ENCODE measurements around the gene C1orf146.

Gene C1orf146

DNA sequence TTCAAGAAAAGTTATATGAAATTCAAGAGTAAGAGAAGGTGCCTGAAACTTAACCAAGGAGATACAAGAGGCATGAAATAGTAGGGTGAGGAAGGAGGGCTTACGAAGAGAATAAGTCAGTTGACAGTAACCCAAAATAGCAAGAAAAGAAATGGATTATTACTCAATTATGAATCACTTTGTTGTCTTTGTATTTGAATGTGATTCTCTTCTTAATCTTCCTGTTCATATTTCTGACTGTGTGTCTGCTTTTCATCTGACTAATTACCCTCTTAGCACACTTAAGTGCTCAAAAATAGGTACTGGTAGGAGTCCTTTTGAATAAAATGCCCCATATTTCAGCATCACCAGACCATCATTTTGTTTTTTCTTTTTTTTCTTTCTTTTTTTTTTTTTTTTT is 41.6 kb downstream of the C1orf146 start:
- H3K9me3 ChIP-seq (ENCODE audit: control insufficient read depth, low read length) = no peaks in the 10 kb centered on the region
- H3K9ac ChIP-seq = no peak overlapping the region
- H3K4me2 ChIP-seq (ENCODE audit: low read length) = no peak overlapping the region
- H3K36me3 ChIP-seq (ENCODE audit: control insufficient read depth, insufficient read depth, low read length) = no peaks in the 10 kb centered on the region
- no peaks in the 10 kb centered on the region for H3K4me1 ChIP-seq
- H3K79me2 ChIP-seq = no peaks in the 10 kb centered on the region
- H3K27ac ChIP-seq = no peak overlapping the region
- H2AFZ ChIP-seq = no peak overlapping the region
- no peaks in the 10 kb centered on the region for H3K27me3 ChIP-seq (ENCODE audit: control insufficient read depth, insufficient read depth, low read length)
- H3K4me3 ChIP-seq (ENCODE audit: low read depth, low read length) = no peak overlapping the region
- TF ChIP-seq CTCF (IDR thresholded peaks at IDR 0.05) = no peak

- Histone ChIP-seq H3K36me3 (ENCODE audit: control insufficient read depth, insufficient read depth, low read length) (no peaks in the 10 kb centered on the region), H2AFZ (no peak overlapping the region), H3K4me1 (no peaks in the 10 kb centered on the region), H3K79me2 (no peaks in the 10 kb centered on the region), H3K4me2 (ENCODE audit: low read length) (no peak overlapping the region), H3K27me3 (ENCODE audit: control insufficient read depth, insufficient read depth, low read length) (no peaks in the 10 kb centered on the region), H3K27ac (no peak overlapping the region), H3K4me3 (ENCODE audit: low read depth, low read length) (no peak overlapping the region), H3K9me3 (ENCODE audit: control insufficient read depth, low read length) (no peaks in the 10 kb centered on the region), H3K9ac (no peak overlapping the region)
- TF ChIP-seq CTCF (IDR thresholded peaks at IDR 0.05) = no peak
Observed at GRCh38 chr1:92262516-92262915, 44.8 kb downstream of the C1orf146 start.

DNA sequence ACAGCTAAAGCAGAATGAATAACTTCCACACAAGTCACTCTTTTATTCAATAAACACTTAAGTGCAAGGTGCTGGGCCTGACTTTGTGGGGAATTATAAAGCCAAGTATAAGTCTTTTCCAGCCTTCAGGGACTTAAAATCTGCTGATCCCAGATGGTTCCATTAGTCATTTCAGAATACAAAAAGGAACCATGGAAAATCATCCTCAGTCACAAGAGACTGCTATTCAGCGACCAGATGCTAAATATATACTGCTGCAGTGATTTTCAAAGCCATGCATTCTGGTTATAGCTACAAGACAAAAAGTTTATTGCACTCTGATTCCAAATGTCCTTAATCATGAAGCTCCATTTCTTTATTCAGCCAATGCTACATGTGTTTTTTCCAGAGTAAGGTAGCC is 55.3 kb downstream of the C1orf146 start:
- no peaks in the 10 kb centered on the region for H3K9me3 ChIP-seq (ENCODE audit: control insufficient read depth, low read length)
- no peak for TF ChIP-seq CTCF (IDR thresholded peaks at IDR 0.05)
- H2AFZ ChIP-seq = no peak overlapping the region
- no peaks in the 10 kb centered on the region for H3K36me3 ChIP-seq (ENCODE audit: control insufficient read depth, insufficient read depth, low read length)
- no peak overlapping the region for H3K27ac ChIP-seq
- no peak overlapping the region for H3K9ac ChIP-seq
- H3K4me1 ChIP-seq = no peaks in the 10 kb centered on the region
- H3K4me2 ChIP-seq (ENCODE audit: low read length) = no peak overlapping the region
- no peak overlapping the region for H3K4me3 ChIP-seq (ENCODE audit: low read depth, low read length)
- no peaks in the 10 kb centered on the region for H3K27me3 ChIP-seq (ENCODE audit: control insufficient read depth, insufficient read depth, low read length)
- no peaks in the 10 kb centered on the region for H3K79me2 ChIP-seq

- Histone ChIP-seq H2AFZ (no peak overlapping the region), H3K9ac (no peak overlapping the region)
Observed at GRCh38 chr1:92274939-92275338, 57.2 kb downstream of the C1orf146 start.

More at GRCh38 chr1:92274939-92275338, 57.2 kb downstream of the C1orf146 start:
- Histone ChIP-seq H3K9me3 (ENCODE audit: control insufficient read depth, low read length) (no peaks in the 10 kb centered on the region), H3K4me1 (no peaks in the 10 kb centered on the region), H3K27ac (no peak overlapping the region), H3K27me3 (ENCODE audit: control insufficient read depth, insufficient read depth, low read length) (no peaks in the 10 kb centered on the region), H3K4me2 (ENCODE audit: low read length) (no peak overlapping the region), H3K79me2 (no peaks in the 10 kb centered on the region), H3K4me3 (ENCODE audit: low read depth, low read length) (no peak overlapping the region), H3K36me3 (ENCODE audit: control insufficient read depth, insufficient read depth, low read length) (no peaks in the 10 kb centered on the region)
- no peak for TF ChIP-seq CTCF (IDR thresholded peaks at IDR 0.05)
